H9 (cell line): ENCODE results near the gene PCDHB13. TPM values are rescaled to one million over a fixed set of nuclear protein-coding genes. Genes with fewer than 3 reads are reported as not detected.
A peak's percentile ranks its signal among the peaks of the same experiment; 100 is the strongest.
"Not testable (repeated sequence)": the region's sequence is repeated elsewhere in the genome, so short reads cannot be mapped to it uniquely, and the experiment has no call there.

Experiments
- DNase-seq: peaks from one replicate; pipeline ENCODE4 v3.0.0-alpha.2; 2017
- H2AFZ ChIP-seq: one replicate; pipeline ENCODE4 v1.6.1; 2013; ENCODE audit warnings: mild to moderate bottlenecking, low read length, control low read depth, moderate library complexity
- H2AK5ac ChIP-seq: 2 replicates; pipeline ENCODE4 v1.6.1; 2013; ENCODE audit warnings: low read length, control low read depth, mixed read lengths; ENCODE audit not compliant: insufficient read length
- H2BK120ac ChIP-seq: one replicate; pipeline ENCODE4 v1.6.1; 2013; ENCODE audit warnings: low read depth, mild to moderate bottlenecking, low read length, control low read depth, inconsistent platforms; ENCODE audit not compliant: poor library complexity, severe bottlenecking
- H2BK12ac ChIP-seq: 2 replicates; pipeline ENCODE4 v1.6.1; 2013; ENCODE audit warnings: low read length, control low read depth, mixed read lengths, low read depth; ENCODE audit not compliant: insufficient read length
- H2BK15ac ChIP-seq: 2 replicates; pipeline ENCODE4 v1.6.1; 2013; ENCODE audit warnings: low read depth, low read length, control low read depth
- H2BK20ac ChIP-seq: one replicate; pipeline ENCODE4 v1.6.1; 2013; ENCODE audit warnings: low read depth, mild to moderate bottlenecking, low read length, control low read depth, inconsistent platforms; ENCODE audit not compliant: poor library complexity, severe bottlenecking
- H2BK5ac ChIP-seq: 2 replicates; pipeline ENCODE4 v1.6.1; 2013; ENCODE audit warnings: low read length, control low read depth, mixed read lengths; ENCODE audit not compliant: insufficient read length
- H3K14ac ChIP-seq: 2 replicates; pipeline ENCODE4 v1.6.1; 2013; ENCODE audit warnings: low read length, control low read depth; ENCODE audit not compliant: insufficient read depth
- H3K18ac ChIP-seq: 2 replicates; pipeline ENCODE4 v1.6.1; 2013; ENCODE audit warnings: low read depth, mild to moderate bottlenecking, mixed read lengths, low read length, control low read depth; ENCODE audit not compliant: insufficient read length
- H3K23ac ChIP-seq: 2 replicates; pipeline ENCODE4 v1.6.1; 2013; ENCODE audit warnings: low read length, control low read depth, mixed read lengths, low read depth; ENCODE audit not compliant: insufficient read length
- H3K23me2 ChIP-seq: 2 replicates; pipeline ENCODE4 v1.6.1; 2013; ENCODE audit warnings: low read depth, mild to moderate bottlenecking, mixed read lengths, low read length, control low read depth; ENCODE audit not compliant: insufficient read length, poor library complexity, severe bottlenecking
- H3K27ac ChIP-seq: 2 replicates; pipeline ENCODE4 v1.5.1; 2013; ENCODE audit warnings: low read length, control low read depth, mixed read lengths, low read depth; ENCODE audit not compliant: insufficient read length
- H3K27me3 ChIP-seq: 2 replicates; pipeline ENCODE4 v1.6.1; 2013; ENCODE audit warnings: low read length, control low read depth, inconsistent platforms; ENCODE audit not compliant: insufficient read depth
- H3K4ac ChIP-seq: 2 replicates; pipeline ENCODE4 v1.6.1; 2013; ENCODE audit warnings: low read depth, mild to moderate bottlenecking, control low read depth, inconsistent platforms, low read length, moderate library complexity
- H3K4me1 ChIP-seq: 2 replicates; pipeline ENCODE4 v1.6.1; 2013; ENCODE audit warnings: low read length, control low read depth, inconsistent platforms; ENCODE audit not compliant: insufficient read depth
- H3K4me2 ChIP-seq: 2 replicates; pipeline ENCODE4 v1.6.1; 2013; ENCODE audit warnings: low read length, control low read depth, mixed read lengths; ENCODE audit not compliant: insufficient read length, insufficient read depth
- H3K56ac ChIP-seq: 2 replicates; pipeline ENCODE4 v1.6.1; 2013; ENCODE audit warnings: low read depth, mild to moderate bottlenecking, mixed read lengths, low read length, control low read depth; ENCODE audit not compliant: insufficient read length
- H3K79me1 ChIP-seq: 2 replicates; pipeline ENCODE4 v1.6.1; 2013; ENCODE audit warnings: low read depth, mild to moderate bottlenecking, moderate library complexity, low read length, control low read depth, inconsistent platforms; ENCODE audit not compliant: insufficient read depth, poor library complexity, severe bottlenecking
- H3K79me2 ChIP-seq: 2 replicates; pipeline ENCODE4 v1.6.1; 2013; ENCODE audit warnings: low read length, control low read depth, inconsistent platforms; ENCODE audit not compliant: insufficient read depth
- H3K9ac ChIP-seq: 2 replicates; pipeline ENCODE4 v1.6.1; 2013; ENCODE audit warnings: low read length, control low read depth, mixed read lengths; ENCODE audit not compliant: insufficient read length; ENCODE audit errors: extremely low read depth
- H3K9me3 ChIP-seq: one replicate; pipeline ENCODE4 v1.6.1; 2013; ENCODE audit warnings: low read depth, low read length, inconsistent platforms; ENCODE audit not compliant: control insufficient read depth
- H3T11ph ChIP-seq: one replicate; pipeline ENCODE4 v1.6.1; 2013; ENCODE audit warnings: mild to moderate bottlenecking, low read length, control low read depth, inconsistent platforms
- H4K20me1 ChIP-seq: one replicate; pipeline ENCODE4 v1.6.1; 2013; ENCODE audit not compliant: control insufficient read depth, insufficient read length, insufficient read depth
- H4K5ac ChIP-seq: 2 replicates; pipeline ENCODE4 v1.6.1; 2013; ENCODE audit warnings: low read depth, mild to moderate bottlenecking, mixed read lengths, low read length, control low read depth; ENCODE audit not compliant: insufficient read length
- H4K8ac ChIP-seq: replicated peaks from 2 replicates; pipeline ENCODE4 v1.6.1; 2013; ENCODE audit warnings: low read length, control low read depth, mixed read lengths, low read depth; ENCODE audit not compliant: insufficient read length
- H4K91ac ChIP-seq: 2 replicates; pipeline ENCODE4 v1.6.1; 2013; ENCODE audit warnings: low read depth, mild to moderate bottlenecking, moderate library complexity, mixed read lengths, low read length, control low read depth; ENCODE audit not compliant: insufficient read length
- H3K27ac Mint-ChIP-seq, 3 experiments: 2 replicates in 2 of 3; 3 replicates in 1 of 3; pipeline ENCODE4 v1.8.0; 2020 to 2021; ENCODE audit warnings: mixed read lengths in 3 of 3, mild to moderate bottlenecking in 1 of 3, moderate library complexity in 1 of 3
- H3K27me3 Mint-ChIP-seq: 2 replicates; pipeline ENCODE4 v1.8.0; 2021; ENCODE audit warnings: low read depth, mild to moderate bottlenecking, moderate library complexity, mixed read lengths
- H3K36me3 Mint-ChIP-seq, 3 experiments: 2 replicates in 2 of 3; 3 replicates in 1 of 3; pipeline ENCODE4 v1.8.0; 2020 to 2021; ENCODE audit warnings: low read depth in 3 of 3, mixed read lengths in 3 of 3; ENCODE audit not compliant: insufficient read depth in 1 of 3
- H3K4me1 Mint-ChIP-seq, 2 experiments: 2 replicates each; pipeline ENCODE4 v1.8.0; 2020; ENCODE audit warnings: mixed read lengths in 2 of 2
- H3K4me3 Mint-ChIP-seq, 2 experiments: 2 replicates in 1 of 2; 3 replicates in 1 of 2; pipeline ENCODE4 v1.8.0; 2020 to 2021; ENCODE audit warnings: mild to moderate bottlenecking in 2 of 2, mixed read lengths in 2 of 2, moderate library complexity in 1 of 2
- H3K9me3 Mint-ChIP-seq, 2 experiments: 2 replicates in 1 of 2; 3 replicates in 1 of 2; pipeline ENCODE4 v1.8.0; 2020; ENCODE audit warnings: mild to moderate bottlenecking in 2 of 2, mixed read lengths in 2 of 2, moderate library complexity in 1 of 2
- WGBS: extraction: QIAGEN DNeasy Blood & Tissue Kit; methylation state at CpG from one replicate; pipeline ENCODE4 v1.1.7; 2013; ENCODE audit warnings: missing lambda C conversion rate, low lambda C conversion rate, mixed read lengths; ENCODE audit not compliant: insufficient read length; ENCODE audit errors: extremely low coverage; 5-methylcytosine and 5-hydroxymethylcytosine counted together
- long read RNA-seq: library from polyadenylated mRNA; unstranded; transcript quantifications from one replicate; pipeline ENCODE4 v2.0.0, GENCODE V29; 2020
- total RNA-seq: library from RNA; stranded (reverse); gene quantifications from 2 replicates; pipeline ENCODE4 v1.2.1, GENCODE V29; 2021
- TF ChIP-seq, protein P1 (sequence below): fragments of 200-600 bp; sonication (generic); conservative IDR thresholded peaks from 3 replicates; pipeline ENCODE4 v1.8.0; 2021; ENCODE audit warnings: antibody characterized with exemption, mild to moderate bottlenecking

Gene PCDHB13
- total RNA-seq, result 1.5 and 1.7 TPM in 2 replicates
- long read RNA-seq, full-length matches to known transcripts, result 5 of 5 reads
- long read RNA-seq, partial matches to known transcripts, result 0 of 5 reads
- long read RNA-seq, other reads (novel, unspliced or antisense), result 0 of 5 reads

DNA sequence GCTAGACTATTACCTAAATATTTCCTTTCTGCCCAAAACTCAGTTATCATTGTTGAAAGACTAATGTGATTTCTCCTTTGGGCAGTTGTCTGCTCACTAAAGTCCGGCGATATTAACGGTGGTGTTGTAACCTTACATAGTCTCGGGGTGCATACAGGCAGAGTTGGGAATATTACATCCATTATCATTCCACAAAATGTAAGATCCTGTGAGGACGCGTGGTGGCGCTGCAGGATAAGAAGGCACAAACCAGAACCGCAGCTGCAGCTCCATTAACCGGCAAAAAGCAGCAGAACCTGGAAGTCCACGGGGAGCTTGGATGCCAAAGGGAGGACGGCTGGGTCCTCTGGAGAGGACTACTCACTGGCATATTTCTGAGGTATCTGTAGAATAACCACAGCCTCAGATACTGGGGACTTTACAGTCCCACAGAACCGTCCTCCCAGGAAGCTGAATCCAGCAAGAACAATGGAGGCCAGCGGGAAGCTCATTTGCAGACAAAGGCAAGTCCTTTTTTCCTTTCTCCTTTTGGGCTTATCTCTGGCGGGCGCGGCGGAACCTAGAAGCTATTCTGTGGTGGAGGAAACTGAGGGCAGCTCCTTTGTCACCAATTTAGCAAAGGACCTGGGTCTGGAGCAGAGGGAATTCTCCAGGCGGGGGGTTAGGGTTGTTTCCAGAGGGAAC is at the start of gene PCDHB13:
PCDHB13 (plus strand) TSS at position 264 of the 684 bp plus-strand sequence; CDS start at position 469, 205 bp downstream.
- TF ChIP-seq, protein P1, sequence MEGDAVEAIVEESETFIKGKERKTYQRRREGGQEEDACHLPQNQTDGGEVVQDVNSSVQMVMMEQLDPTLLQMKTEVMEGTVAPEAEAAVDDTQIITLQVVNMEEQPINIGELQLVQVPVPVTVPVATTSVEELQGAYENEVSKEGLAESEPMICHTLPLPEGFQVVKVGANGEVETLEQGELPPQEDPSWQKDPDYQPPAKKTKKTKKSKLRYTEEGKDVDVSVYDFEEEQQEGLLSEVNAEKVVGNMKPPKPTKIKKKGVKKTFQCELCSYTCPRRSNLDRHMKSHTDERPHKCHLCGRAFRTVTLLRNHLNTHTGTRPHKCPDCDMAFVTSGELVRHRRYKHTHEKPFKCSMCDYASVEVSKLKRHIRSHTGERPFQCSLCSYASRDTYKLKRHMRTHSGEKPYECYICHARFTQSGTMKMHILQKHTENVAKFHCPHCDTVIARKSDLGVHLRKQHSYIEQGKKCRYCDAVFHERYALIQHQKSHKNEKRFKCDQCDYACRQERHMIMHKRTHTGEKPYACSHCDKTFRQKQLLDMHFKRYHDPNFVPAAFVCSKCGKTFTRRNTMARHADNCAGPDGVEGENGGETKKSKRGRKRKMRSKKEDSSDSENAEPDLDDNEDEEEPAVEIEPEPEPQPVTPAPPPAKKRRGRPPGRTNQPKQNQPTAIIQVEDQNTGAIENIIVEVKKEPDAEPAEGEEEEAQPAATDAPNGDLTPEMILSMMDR, result peak; percentile 71
- H2AK5ac ChIP-seq, H3K27me3 ChIP-seq, H3K4me2 ChIP-seq, H3K27ac ChIP-seq, H3K27ac Mint-ChIP-seq, H3K9ac ChIP-seq, H3K23me2 ChIP-seq, H3K23ac ChIP-seq, H3K4ac ChIP-seq, H3T11ph ChIP-seq, H3K79me1 ChIP-seq, H4K20me1 ChIP-seq, H4K8ac ChIP-seq, H2BK15ac ChIP-seq, H3K14ac ChIP-seq, H3K79me2 ChIP-seq, H2BK20ac ChIP-seq, H4K5ac ChIP-seq, H4K91ac ChIP-seq, H3K4me1 ChIP-seq, H2AFZ ChIP-seq, H2BK5ac ChIP-seq, H3K18ac ChIP-seq, H3K9me3 ChIP-seq, H2BK120ac ChIP-seq, H3K56ac ChIP-seq, H2BK12ac ChIP-seq: not testable (repeated sequence)
- H3K36me3 Mint-ChIP-seq, result peaks cover 12 to 31% (median 20%) of the 10 kb centered on the region in 3 experiments
- peaks cover 16% of the 10 kb centered on the region for H3K27me3 Mint-ChIP-seq
- WGBS, result no CpG with 5 or more reads among the region's 18 CpGs
- H3K4me1 Mint-ChIP-seq, result peaks cover 1 to 11% of the 10 kb centered on the region in 2 experiments; a peak in 3 of 4 replicates
- DNase-seq, result peak; percentile 71
- peaks cover 31 to 35% of the 10 kb centered on the region in 2 experiments for H3K9me3 Mint-ChIP-seq
- H3K4me3 Mint-ChIP-seq, result peak within 1 kb of the TSS in 1 of 2 experiments; percentile 48; a peak in 2 of 5 replicates
